Ovary (tissue), 9 donors: ENCODE measurements around the gene TSC22D2. TPM values are rescaled to one million over a fixed set of nuclear protein-coding genes. Genes with fewer than 3 reads are reported as not detected.

Experiments
- DNase-seq, 5 donors: peaks; one replicate each; pipeline ENCODE4 v3.0.0-alpha.2; 2019 to 2020
- H3K27ac ChIP-seq, 2 donors: fragments of 200-600 bp; one replicate each; pipeline versions ENCODE4 v1.5.1 to v1.8.0; 2019 to 2022
- H3K27me3 ChIP-seq: fragments of 200-600 bp; one replicate; pipeline ENCODE4 v1.8.0; 2022
- H3K36me3 ChIP-seq: fragments of 200-600 bp; sonication (generic); one replicate; pipeline ENCODE4 v1.5.1; 2019
- H3K4me1 ChIP-seq: one replicate; pipeline ENCODE4 v1.8.1; 2013; ENCODE audit warnings: mild to moderate bottlenecking, moderate library complexity; ENCODE audit not compliant: insufficient read depth
- H3K4me3 ChIP-seq: fragments of 200-600 bp; sonication (generic); one replicate; pipeline ENCODE4 v1.5.1; 2017
- H3K9me3 ChIP-seq, 2 donors: fragments of 200-600 bp in 1 of 2; sonication (generic) in 1 of 2; one replicate each; pipeline versions ENCODE4 v1.5.1 to v1.8.1; 2013 to 2019; ENCODE audit warnings: mild to moderate bottlenecking in 1 of 2, moderate library complexity in 1 of 2
- EP300 ChIP-seq: sonication (generic); formaldehyde crosslinking; IDR thresholded peaks from one replicate; pipeline ENCODE4 v1.6.1; 2017; ENCODE audit warnings: antibody characterized with exemption
- POLR2A ChIP-seq: fragments of 450-650 bp; IDR thresholded peaks from one replicate; pipeline ENCODE4 v1.6.1; 2017; ENCODE audit warnings: antibody characterized with exemption, mild to moderate bottlenecking, moderate library complexity
- WGBS, 3 donors: extraction: QIAGEN DNeasy Blood & Tissue Kit in 1 of 3; methylation state at CpG; one replicate each; pipeline versions ENCODE4 v1.1.5 to v1.1.7; 2013 to 2017; 5-methylcytosine and 5-hydroxymethylcytosine counted together
- intact Hi-C, 4 donors: fragments of 100-400 bp; cut with DNase I; formaldehyde crosslinking; loops; one replicate each; pipeline versions ENCODE4 v1.11.0 to v1.15.1; 2022 to 2023
- polyA plus RNA-seq, 2 donors: library from polyadenylated mRNA; stranded (reverse); fragments of 200-250 nt in 1 of 2; fragments of 350-450 nt in 1 of 2; fragmentation: Illumina TruSeq in 1 of 2; extraction: RNeasy Lipid Tissue Mini Kit (QIAGEN cat#74804) in 1 of 2; gene quantifications; one replicate each; pipeline ENCODE4 v1.2.3, GENCODE V29; 2013 to 2014
- total RNA-seq, 7 donors: library from RNA; depleted of rRNA in 2 of 7; stranded (reverse); fragments of >200 nt in 2 of 7; fragmentation: NEBNext Ultra II Directional in 3 of 7; extraction: Animal tissue kit (Norgen Biotek cat#: 25700) in 3 of 7; gene quantifications; one replicate each; pipeline versions ENCODE4 v1.1.0 to v1.2.4, GENCODE V29; 2016 to 2023
- TF ChIP-seq, protein P1 (sequence below), 3 donors: fragments of 450-650 bp in 2 of 3; fragments of 200-600 bp in 1 of 3; IDR thresholded peaks; one replicate each; pipeline versions ENCODE4 v1.5.1 to v1.8.0; 2016 to 2022; ENCODE audit warnings: antibody characterized with exemption in 3 of 3, mild to moderate bottlenecking in 1 of 3
- donor health status: DM: no; HTN: no; CAD: no; lungs with moderate emphysema.
- donor health status: DM: no; HTN: no; CAD: no.
- donor health status: Bipolar disorder and iron deficiency.
- donor health status: DM: yes; HTN: yes; CAD: no.
- donor health status: DM: no; HTN: no; CAD: no.
- donor health status: DM: yes; HTN: yes; CAD: no.

Gene TSC22D2
- total and polyA plus RNA-seq, 9 donors: 11.2 to 33.4 (median 23.1) TPM

- Histone ChIP-seq H3K4me3 (no peak overlapping the region), H3K27ac (no peak overlapping the region), H3K9me3 (no peaks in the 10 kb centered on the region), H3K36me3 (no peaks in the 10 kb centered on the region), H3K4me1 (no peaks in the 10 kb centered on the region), H3K27me3 (no peaks in the 10 kb centered on the region)
- TF ChIP-seq EP300 (no peak), POLR2A (no peak)
- TF ChIP-seq, protein P1, sequence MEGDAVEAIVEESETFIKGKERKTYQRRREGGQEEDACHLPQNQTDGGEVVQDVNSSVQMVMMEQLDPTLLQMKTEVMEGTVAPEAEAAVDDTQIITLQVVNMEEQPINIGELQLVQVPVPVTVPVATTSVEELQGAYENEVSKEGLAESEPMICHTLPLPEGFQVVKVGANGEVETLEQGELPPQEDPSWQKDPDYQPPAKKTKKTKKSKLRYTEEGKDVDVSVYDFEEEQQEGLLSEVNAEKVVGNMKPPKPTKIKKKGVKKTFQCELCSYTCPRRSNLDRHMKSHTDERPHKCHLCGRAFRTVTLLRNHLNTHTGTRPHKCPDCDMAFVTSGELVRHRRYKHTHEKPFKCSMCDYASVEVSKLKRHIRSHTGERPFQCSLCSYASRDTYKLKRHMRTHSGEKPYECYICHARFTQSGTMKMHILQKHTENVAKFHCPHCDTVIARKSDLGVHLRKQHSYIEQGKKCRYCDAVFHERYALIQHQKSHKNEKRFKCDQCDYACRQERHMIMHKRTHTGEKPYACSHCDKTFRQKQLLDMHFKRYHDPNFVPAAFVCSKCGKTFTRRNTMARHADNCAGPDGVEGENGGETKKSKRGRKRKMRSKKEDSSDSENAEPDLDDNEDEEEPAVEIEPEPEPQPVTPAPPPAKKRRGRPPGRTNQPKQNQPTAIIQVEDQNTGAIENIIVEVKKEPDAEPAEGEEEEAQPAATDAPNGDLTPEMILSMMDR (IDR thresholded peaks at IDR 0.05): no peak
- intact Hi-C loops: no loop called here
- DNase-seq: no peak
- 92 to 94% (median 93%) methylated on average over 3 of the region's 3 CpGs for WGBS, 3 donors
Observed at GRCh38 chr3:150426292-150426691, 18.2 kb downstream of the TSC22D2 start.

DNA sequence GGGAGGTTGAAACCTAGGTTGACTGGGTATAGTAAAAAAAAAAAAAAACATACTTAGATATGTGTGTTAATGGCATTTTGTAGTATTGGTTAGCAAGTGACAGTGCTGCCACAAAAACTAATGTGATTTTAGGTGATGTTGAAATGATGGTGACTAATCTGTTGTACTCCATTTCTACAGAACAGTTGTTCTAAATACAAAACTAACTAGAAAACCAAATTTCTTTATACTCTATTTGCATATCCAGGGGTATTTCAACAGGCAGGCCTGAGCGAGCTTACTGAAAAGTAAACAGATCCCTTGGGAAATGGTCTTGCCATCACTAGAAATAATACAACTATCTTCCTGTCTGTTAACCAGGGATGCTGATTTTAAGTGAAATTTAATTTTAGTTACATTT is 20.5 kb downstream of the TSC22D2 start:
- no peak overlapping the region for H3K4me3 ChIP-seq
- 87 to 91% (median 89%) methylated on average over 1 of the region's 1 CpG for WGBS, 3 donors
- no peak for DNase-seq
- intact Hi-C loops: no loop called here
- TF ChIP-seq, protein P1 (IDR thresholded peaks at IDR 0.05): no peak
- TF ChIP-seq EP300 (no peak), POLR2A (no peak)
- H3K27me3 ChIP-seq: no peaks in the 10 kb centered on the region
- no peaks in the 10 kb centered on the region for H3K9me3 ChIP-seq
- no peaks in the 10 kb centered on the region for H3K4me1 ChIP-seq
- no peaks in the 10 kb centered on the region for H3K36me3 ChIP-seq
- no peak overlapping the region for H3K27ac ChIP-seq

DNA sequence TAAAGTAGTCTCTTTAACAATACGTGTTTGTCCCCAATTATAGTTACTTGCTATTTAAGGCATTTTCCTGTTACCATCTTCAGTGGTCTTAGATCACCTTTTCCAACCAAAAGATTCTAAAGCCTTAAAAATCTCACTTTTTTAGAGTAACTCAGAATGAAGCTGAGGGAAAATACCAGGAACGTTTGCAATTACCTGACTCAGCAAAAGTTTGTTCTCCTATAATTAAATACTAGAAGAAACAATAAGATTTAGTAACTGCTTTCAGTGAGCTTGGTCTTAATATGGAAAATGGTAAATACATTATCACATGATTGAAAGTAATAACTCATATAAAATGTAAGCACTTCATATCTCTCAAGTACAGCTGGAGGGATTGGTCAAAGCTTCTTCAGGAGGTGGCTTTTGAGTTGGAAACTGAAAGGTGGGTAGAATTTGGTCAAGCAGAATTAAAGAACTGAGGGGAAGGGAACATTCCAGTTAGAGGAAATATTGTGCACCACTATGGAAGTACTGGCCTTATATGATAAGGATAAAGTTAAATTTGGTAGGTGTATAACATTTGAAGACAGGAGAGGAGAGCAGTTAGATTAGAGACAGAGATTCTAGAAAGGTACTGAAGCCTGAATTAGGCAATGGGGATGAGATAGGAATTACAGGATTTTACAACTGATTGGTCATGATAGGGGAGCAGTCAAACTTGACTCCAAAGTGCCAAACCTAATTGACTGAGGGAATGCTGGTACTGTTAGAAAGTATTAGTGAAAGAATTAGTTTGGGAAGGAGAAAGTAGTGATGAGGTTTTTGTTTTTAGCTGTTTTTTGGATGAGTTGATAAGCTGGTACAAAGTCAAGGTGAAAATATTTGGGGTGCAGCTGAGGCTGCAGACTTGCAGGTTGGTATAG is 21.9 kb downstream of the TSC22D2 start:
- intact Hi-C loops: no loop called here
- TF ChIP-seq EP300 (no peak), POLR2A (no peak)
- TF ChIP-seq, protein P1 (IDR thresholded peaks at IDR 0.05): no peak
- Histone ChIP-seq H3K9me3 (no peaks in the 10 kb centered on the region), H3K36me3 (no peaks in the 10 kb centered on the region), H3K27ac (no peak overlapping the region), H3K4me1 (no peaks in the 10 kb centered on the region), H3K27me3 (no peaks in the 10 kb centered on the region), H3K4me3 (no peak overlapping the region)
- DNase-seq: no peak
- WGBS, 3 donors: 46 to 53% (median 52%) methylated on average over 2 of the region's 2 CpGs

- no peaks in the 10 kb centered on the region for H3K27me3 ChIP-seq
- H3K4me3 ChIP-seq: no peak overlapping the region
- WGBS, 3 donors: 51 to 68% (median 54%) methylated on average over 5 of the region's 5 CpGs
- no peaks in the 10 kb centered on the region for H3K4me1 ChIP-seq
- intact Hi-C loops: no loop called here
- TF ChIP-seq EP300 (no peak), POLR2A (no peak)
- TF ChIP-seq, protein P1 (IDR thresholded peaks at IDR 0.05): no peak
- no peak for DNase-seq
- no peak overlapping the region for H3K27ac ChIP-seq
- H3K36me3 ChIP-seq: no peaks in the 10 kb centered on the region
- no peaks in the 10 kb centered on the region for H3K9me3 ChIP-seq
Observed at GRCh38 chr3:150433347-150433746, 25.2 kb downstream of the TSC22D2 start.
